Upper lobe of left lung (tissue), 4 donors: ENCODE data around the gene CABLES2.

ENCODE experiments used
- EP300 ChIP-seq, 4 donors: sonication (generic); formaldehyde crosslinking; IDR thresholded peaks; one replicate each; pipeline ENCODE4 v1.5.1; 2017; ENCODE audit warnings: antibody characterized with exemption in 4 of 4, control low read depth in 2 of 4
- POLR2A ChIP-seq, 4 donors: fragments of 450-650 bp; IDR thresholded peaks; one replicate each; pipeline ENCODE4 v1.5.1; 2016 to 2017; ENCODE audit warnings: antibody characterized with exemption in 4 of 4, mild to moderate bottlenecking in 2 of 4
- POLR2AphosphoS5 ChIP-seq, 2 donors: sonication (generic); formaldehyde crosslinking; IDR thresholded peaks; one replicate each; pipeline ENCODE4 v1.5.1; 2017; ENCODE audit warnings: antibody characterized with exemption in 2 of 2
- TF ChIP-seq, protein P1 (sequence below), 6 experiments: fragments of 450-650 bp in 4 of 6; fragments of 200-600 bp in 2 of 6; sonication (generic) in 2 of 6; IDR thresholded peaks; one replicate each; pipeline ENCODE4 v1.5.1; 2016 to 2019; ENCODE audit warnings: antibody characterized with exemption in 6 of 6

DNA sequence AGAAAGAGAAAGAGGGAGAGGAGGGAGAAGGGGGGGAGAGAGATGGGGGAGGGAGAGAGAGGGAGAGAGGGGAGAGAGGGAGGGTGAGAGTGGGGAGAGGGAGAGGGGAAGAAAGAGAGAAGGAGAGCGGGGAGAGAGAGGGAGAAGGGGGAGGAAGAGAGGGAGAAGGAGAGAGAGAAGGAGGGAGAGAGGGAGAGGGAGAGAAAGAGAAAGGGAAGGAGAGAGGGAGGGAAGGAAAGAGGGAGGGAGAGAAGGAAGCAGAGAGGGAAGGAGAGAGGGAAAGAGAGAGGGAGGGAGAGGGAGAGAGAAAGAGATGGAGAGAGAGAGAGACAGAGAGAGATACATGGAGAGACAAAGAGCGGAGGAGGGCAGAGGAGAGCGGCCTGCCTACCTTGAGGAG, 44.9 kb upstream of the CABLES2 start:
- TF ChIP-seq, protein P1, sequence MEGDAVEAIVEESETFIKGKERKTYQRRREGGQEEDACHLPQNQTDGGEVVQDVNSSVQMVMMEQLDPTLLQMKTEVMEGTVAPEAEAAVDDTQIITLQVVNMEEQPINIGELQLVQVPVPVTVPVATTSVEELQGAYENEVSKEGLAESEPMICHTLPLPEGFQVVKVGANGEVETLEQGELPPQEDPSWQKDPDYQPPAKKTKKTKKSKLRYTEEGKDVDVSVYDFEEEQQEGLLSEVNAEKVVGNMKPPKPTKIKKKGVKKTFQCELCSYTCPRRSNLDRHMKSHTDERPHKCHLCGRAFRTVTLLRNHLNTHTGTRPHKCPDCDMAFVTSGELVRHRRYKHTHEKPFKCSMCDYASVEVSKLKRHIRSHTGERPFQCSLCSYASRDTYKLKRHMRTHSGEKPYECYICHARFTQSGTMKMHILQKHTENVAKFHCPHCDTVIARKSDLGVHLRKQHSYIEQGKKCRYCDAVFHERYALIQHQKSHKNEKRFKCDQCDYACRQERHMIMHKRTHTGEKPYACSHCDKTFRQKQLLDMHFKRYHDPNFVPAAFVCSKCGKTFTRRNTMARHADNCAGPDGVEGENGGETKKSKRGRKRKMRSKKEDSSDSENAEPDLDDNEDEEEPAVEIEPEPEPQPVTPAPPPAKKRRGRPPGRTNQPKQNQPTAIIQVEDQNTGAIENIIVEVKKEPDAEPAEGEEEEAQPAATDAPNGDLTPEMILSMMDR (IDR thresholded peaks at IDR 0.05) = no peak
- TF ChIP-seq EP300 (IDR thresholded peaks at IDR 0.05) (no peak), POLR2A (IDR thresholded peaks at IDR 0.05) (no peak), POLR2AphosphoS5 (IDR thresholded peaks at IDR 0.05) (no peak)
